ENCODE measurements around the gene PFDN1.

PFDN1 gene

GRCh38 chr5:140270008-140270407, 32.9 kb downstream of the PFDN1 start:
- TF ChIP-seq, protein P1, sequence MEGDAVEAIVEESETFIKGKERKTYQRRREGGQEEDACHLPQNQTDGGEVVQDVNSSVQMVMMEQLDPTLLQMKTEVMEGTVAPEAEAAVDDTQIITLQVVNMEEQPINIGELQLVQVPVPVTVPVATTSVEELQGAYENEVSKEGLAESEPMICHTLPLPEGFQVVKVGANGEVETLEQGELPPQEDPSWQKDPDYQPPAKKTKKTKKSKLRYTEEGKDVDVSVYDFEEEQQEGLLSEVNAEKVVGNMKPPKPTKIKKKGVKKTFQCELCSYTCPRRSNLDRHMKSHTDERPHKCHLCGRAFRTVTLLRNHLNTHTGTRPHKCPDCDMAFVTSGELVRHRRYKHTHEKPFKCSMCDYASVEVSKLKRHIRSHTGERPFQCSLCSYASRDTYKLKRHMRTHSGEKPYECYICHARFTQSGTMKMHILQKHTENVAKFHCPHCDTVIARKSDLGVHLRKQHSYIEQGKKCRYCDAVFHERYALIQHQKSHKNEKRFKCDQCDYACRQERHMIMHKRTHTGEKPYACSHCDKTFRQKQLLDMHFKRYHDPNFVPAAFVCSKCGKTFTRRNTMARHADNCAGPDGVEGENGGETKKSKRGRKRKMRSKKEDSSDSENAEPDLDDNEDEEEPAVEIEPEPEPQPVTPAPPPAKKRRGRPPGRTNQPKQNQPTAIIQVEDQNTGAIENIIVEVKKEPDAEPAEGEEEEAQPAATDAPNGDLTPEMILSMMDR (IDR thresholded peaks at IDR 0.05; ENCODE audit: control extremely low read depth, extremely low read depth, low read depth, missing control alignments): no peak
- DNase-seq (ENCODE audit: extremely low spot score): no peak
- CTCF ChIA-PET: interaction anchor here (1.3 kb wide), 1 partner anchor 81 kb away, joined by 3 read pairs; no protein-coding TSS in a partner anchor
- POLR2A ChIA-PET: no interaction called here

- DNase-seq (ENCODE audit: extremely low spot score): no peak
- TF ChIP-seq, protein P1 (IDR thresholded peaks at IDR 0.05; ENCODE audit: control extremely low read depth, extremely low read depth, low read depth, missing control alignments): no peak
- ChIA-PET CTCF (interaction anchor here (1.6 to 4.2 kb wide), 3 partner anchors 11 to 96 kb away, joined by 4 to 19 read pairs (median 8); no protein-coding TSS in a partner anchor), POLR2A (no interaction called here)
Measured at GRCh38 chr5:140267559-140268018, 35.3 kb downstream of the PFDN1 start.

DNA sequence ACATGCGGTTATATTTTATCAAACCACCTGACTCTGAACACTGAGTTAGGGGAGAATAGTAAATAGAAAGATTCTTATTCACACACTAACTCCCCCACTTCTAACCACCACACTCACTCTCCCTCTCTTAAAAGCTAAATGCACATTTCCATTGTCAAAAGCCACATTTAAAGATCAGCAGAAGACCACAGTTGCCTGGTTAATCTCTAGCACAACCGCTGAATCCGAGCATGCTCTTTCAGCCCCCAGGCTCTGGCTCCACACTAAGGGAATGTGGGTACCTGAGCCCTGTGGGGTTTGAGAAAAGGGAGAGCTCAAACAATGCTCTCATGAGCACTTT, 35.7 kb downstream of the PFDN1 start:
- ChIA-PET CTCF (interaction anchor here (1.1 to 4.2 kb wide), 5 partner anchors 10 to 97 kb away, joined by 3 to 19 read pairs (median 4); no protein-coding TSS in a partner anchor), POLR2A (no interaction called here)
- no peak for DNase-seq (ENCODE audit: extremely low spot score)
- TF ChIP-seq, protein P1 (IDR thresholded peaks at IDR 0.05; ENCODE audit: control extremely low read depth, extremely low read depth, low read depth, missing control alignments): no peak

- TF ChIP-seq, protein P1 (IDR thresholded peaks at IDR 0.05; ENCODE audit: control extremely low read depth, extremely low read depth, low read depth, missing control alignments): no peak
- ChIA-PET CTCF (interaction anchor here (1.0 to 4.2 kb wide), 5 partner anchors 10 to 97 kb away, joined by 3 to 19 read pairs (median 4); no protein-coding TSS in a partner anchor), POLR2A (no interaction called here)
- DNase-seq (ENCODE audit: extremely low spot score): no peak
Measured at GRCh38 chr5:140266471-140267200, 36.3 kb downstream of the PFDN1 start.

- CTCF ChIA-PET: interaction anchor here (1.0 to 4.2 kb wide), 3 partner anchors 9 to 21 kb away, joined by 3 to 19 read pairs (median 4); no protein-coding TSS in a partner anchor
- no peak for DNase-seq (ENCODE audit: extremely low spot score)
- POLR2A ChIA-PET: no interaction called here
- TF ChIP-seq, protein P1 (IDR thresholded peaks at IDR 0.05; ENCODE audit: control extremely low read depth, extremely low read depth, low read depth, missing control alignments): no peak
Measured at GRCh38 chr5:140265845-140266244, 37.1 kb downstream of the PFDN1 start.

GRCh38 chr5:140262839-140263238, 40.1 kb downstream of the PFDN1 start:
- CTCF ChIA-PET: interaction anchor here (1.1 to 12.2 kb wide), 3 partner anchors 17 to 110 kb away, joined by 3 to 99 read pairs (median 4); no protein-coding TSS in a partner anchor
- DNase-seq (ENCODE audit: extremely low spot score): no peak
- TF ChIP-seq, protein P1 (IDR thresholded peaks at IDR 0.05; ENCODE audit: control extremely low read depth, extremely low read depth, low read depth, missing control alignments): no peak
- POLR2A ChIA-PET: no interaction called here

Data from GM10248 (cell line).